ENCODE data around the gene TMEM187.

The TMEM187 gene

DNA sequence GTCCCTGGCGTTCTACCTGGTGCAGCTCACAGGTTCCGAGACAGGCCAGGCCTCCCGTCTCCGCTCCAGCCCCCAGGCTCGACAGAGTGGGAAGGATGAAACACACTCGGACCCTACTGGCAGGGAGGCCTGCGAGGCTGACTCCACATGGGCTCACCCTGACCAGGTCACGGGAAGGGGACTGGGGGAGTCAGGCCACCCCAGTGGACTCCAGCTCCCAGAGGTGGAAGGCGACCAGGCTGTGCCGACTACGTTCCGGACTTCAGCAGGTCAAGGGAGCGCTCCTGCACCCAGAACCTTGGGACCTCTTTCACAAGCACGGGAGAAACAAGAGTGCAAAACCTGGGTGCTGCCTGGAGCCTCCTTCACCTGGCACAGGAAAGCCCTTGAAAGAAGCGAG is 51.7 kb downstream of the TMEM187 start:
- no peak for TF ChIP-seq CTCF (IDR thresholded peaks at IDR 0.05; ENCODE audit: borderline replicate concordance, insufficient read depth, low read depth, low read length)
- H3K4me3 ChIP-seq (ENCODE audit: low read depth, low read length) = no peak overlapping the region

GRCh38 chrX:154025230-154025629 is 52.7 kb downstream of the TMEM187 start:
- no peak for TF ChIP-seq CTCF (IDR thresholded peaks at IDR 0.05; ENCODE audit: borderline replicate concordance, insufficient read depth, low read depth, low read length)
- no peak overlapping the region for H3K4me3 ChIP-seq (ENCODE audit: low read depth, low read length)

- no peak overlapping the region for H3K4me3 ChIP-seq (ENCODE audit: low read depth, low read length)
- TF ChIP-seq CTCF (IDR thresholded peaks at IDR 0.05; ENCODE audit: borderline replicate concordance, insufficient read depth, low read depth, low read length) = no peak
These were observed 53.8 kb downstream of the TMEM187 start for GRCh38 chrX:154026136-154027021.

GRCh38 chrX:154027022-154027402 is 54.5 kb downstream of the TMEM187 start:
- TF ChIP-seq CTCF (IDR thresholded peaks at IDR 0.05; ENCODE audit: borderline replicate concordance, insufficient read depth, low read depth, low read length) = no peak

GRCh38 chrX:154027986-154028385 is 55.4 kb downstream of the TMEM187 start:
- no peak overlapping the region for H3K4me3 ChIP-seq (ENCODE audit: low read depth, low read length)
- no peak for TF ChIP-seq CTCF (IDR thresholded peaks at IDR 0.05; ENCODE audit: borderline replicate concordance, insufficient read depth, low read depth, low read length)

More at GRCh38 chrX:154027022-154027402, 54.5 kb downstream of the TMEM187 start:
- H3K4me3 ChIP-seq (ENCODE audit: low read depth, low read length) = no peak overlapping the region

GRCh38 chrX:154028502-154029184 is 56.1 kb downstream of the TMEM187 start:
- no peak overlapping the region for H3K4me3 ChIP-seq (ENCODE audit: low read depth, low read length)
- no peak for TF ChIP-seq CTCF (IDR thresholded peaks at IDR 0.05; ENCODE audit: borderline replicate concordance, insufficient read depth, low read depth, low read length)

Data from GM12875 (cell line).